GM12878 (cell line): Measurements from ENCODE around the gene RAB13. TPM values are rescaled to one million over a fixed set of nuclear protein-coding genes. Genes with fewer than 3 reads are reported as not detected.
A peak's percentile ranks its signal among the peaks of the same experiment; 100 is the strongest.

Experiments used
- ATAC-seq: fragments of 200-7000 bp; cut with Tn5 transposase; 3 replicates; pipeline ENCODE4 v1.9.1; 2020; ENCODE audit warnings: mild to moderate bottlenecking, moderate library complexity
- BruUV-seq: library from RNA; stranded (reverse); fragments of 400-500 nt; replicated peaks from 2 replicates; lab custom pipeline; 2021; lab: Mats Ljungman, UMichigan
- CTCF ChIA-PET: fragments of 300-600 bp; sonication (Branson Sonifier 250); formaldehyde crosslinking; extraction: SDS; loops from one replicate; lab custom pipeline; 2021; ENCODE audit warnings: inconsistent platforms; lab: Yijun Ruan, JAX
- POLR2A ChIA-PET: fragments of 350-600 bp; formaldehyde crosslinking; extraction: SDS; loops from one replicate; lab custom pipeline; 2021; ENCODE audit warnings: inconsistent platforms; lab: Charles Lee
- RAD21 ChIA-PET: fragments of 300-600 bp; sonication (Branson Sonifier 250); formaldehyde crosslinking; loops from one replicate; lab custom pipeline; 2023; ENCODE audit warnings: antibody characterized with exemption; ENCODE audit not compliant: unreplicated experiment; lab: Charles Lee
- SMC1A ChIA-PET: fragments of 300-600 bp; sonication (Branson Sonifier 250); formaldehyde crosslinking; loops from one replicate; lab custom pipeline; 2023; ENCODE audit not compliant: unreplicated experiment, uncharacterized antibody; lab: Charles Lee
- DNase-seq: peaks from one replicate; pipeline ENCODE4 v3.0.0-alpha.2; 2011; ENCODE audit warnings: low read depth, low spot score
- FAIRE-seq: peaks from 3 replicates; lab custom pipeline; 2011; peaks lifted over from hg19 to GRCh38; lab: Jason Lieb, UNC
- H2AFZ ChIP-seq: 2 replicates; pipeline ENCODE4 v1.6.0; 2011; ENCODE audit warnings: low read depth, low read length, control low read depth; ENCODE audit not compliant: control insufficient read depth
- H3K27ac ChIP-seq: 2 replicates; pipeline ENCODE4 v1.5.1; 2011; ENCODE audit warnings: control low read depth; ENCODE audit not compliant: control insufficient read depth, insufficient read depth
- H3K27me3 ChIP-seq, 2 experiments: replicated peaks in 1 of 2; 2 replicates each; pipeline versions ENCODE4 v1.6.0 to v1.6.1; 2011; ENCODE audit warnings: low read length in 1 of 2; ENCODE audit not compliant: control insufficient read depth in 2 of 2, insufficient read depth in 2 of 2
- H3K36me3 ChIP-seq, 2 experiments: 2 replicates each; pipeline ENCODE4 v1.5.1; 2011; ENCODE audit warnings: low read length in 1 of 2; ENCODE audit not compliant: control insufficient read depth in 2 of 2, insufficient read depth in 2 of 2
- H3K4me1 ChIP-seq: 2 replicates; pipeline ENCODE4 v1.6.1; 2011; ENCODE audit warnings: mild to moderate bottlenecking, low read length, moderate library complexity, mixed read lengths; ENCODE audit not compliant: control insufficient read depth, insufficient read depth
- H3K4me2 ChIP-seq: 2 replicates; pipeline ENCODE4 v1.6.0; 2011; ENCODE audit warnings: control low read depth; ENCODE audit not compliant: control insufficient read depth, insufficient read depth
- H3K4me3 ChIP-seq: fragments of 200-600 bp; sonication (generic); 2 replicates; pipeline ENCODE4 v1.5.1; 2016
- H3K79me2 ChIP-seq: 2 replicates; pipeline ENCODE4 v1.6.0; 2011; ENCODE audit warnings: low read length; ENCODE audit not compliant: control insufficient read depth, insufficient read depth
- H3K9ac ChIP-seq: 2 replicates; pipeline ENCODE4 v1.8.0; 2011; ENCODE audit warnings: low read length, control low read depth, mixed read lengths; ENCODE audit not compliant: control insufficient read depth, insufficient read depth
- H3K9me3 ChIP-seq: replicated peaks from 3 replicates; pipeline ENCODE4 v1.5.1; 2011; ENCODE audit warnings: mild to moderate bottlenecking, low read length; ENCODE audit not compliant: control insufficient read depth, insufficient read depth
- H4K20me1 ChIP-seq: 2 replicates; pipeline ENCODE4 v1.6.0; 2011; ENCODE audit not compliant: control insufficient read depth, insufficient read depth
- ASH2L ChIP-seq: fragments of 300-600, 200-600 bp; sonication (generic); IDR thresholded peaks from 2 replicates; pipeline ENCODE4 v1.6.1; 2017; ENCODE audit warnings: low read depth, mild to moderate bottlenecking, borderline replicate concordance
- CBFB ChIP-seq: IDR thresholded peaks from 2 replicates; pipeline ENCODE4 v1.6.1; 2016; ENCODE audit warnings: antibody characterized with exemption, low read depth
- CBX3 ChIP-seq: fragments of 200-600 bp; sonication (generic); IDR thresholded peaks from 2 replicates; pipeline ENCODE4 v1.6.1; 2016; ENCODE audit warnings: low read depth, borderline replicate concordance
- CBX5 ChIP-seq: sonication (generic); IDR thresholded peaks from 2 replicates; pipeline ENCODE4 v1.6.1; 2016; ENCODE audit warnings: low read depth, moderate library complexity, mild to moderate bottlenecking, inconsistent platforms
- EP300 ChIP-seq, 2 experiments: fragments of 150-350 bp in 1 of 2; IDR thresholded peaks; 2 replicates each; pipeline ENCODE4 v1.6.1; 2011 to 2012; ENCODE audit warnings: low read depth in 2 of 2, low read length in 2 of 2, borderline replicate concordance in 1 of 2, improper control_type of control experiment in 1 of 2, inconsistent platforms in 1 of 2; ENCODE audit not compliant: control insufficient read depth in 1 of 2
- GATAD2B ChIP-seq: fragments of 450-650 bp; conservative IDR thresholded peaks from 2 replicates; pipeline ENCODE4 v1.6.1; 2017; ENCODE audit warnings: low read depth, mild to moderate bottlenecking, moderate library complexity
- KAT2A ChIP-seq: conservative IDR thresholded peaks from 2 replicates; pipeline ENCODE4 v1.6.1; 2011; ENCODE audit warnings: low read depth, low read length; ENCODE audit not compliant: control insufficient read depth
- NFYA ChIP-seq: IDR thresholded peaks from 2 replicates; pipeline ENCODE4 v1.6.1; 2011; ENCODE audit warnings: low read depth, mild to moderate bottlenecking, low read length, improper control_type of control experiment, borderline replicate concordance
- SMAD1 ChIP-seq: fragments of 450-650 bp; IDR thresholded peaks from 2 replicates; pipeline ENCODE4 v1.6.1; 2018; ENCODE audit warnings: mild to moderate bottlenecking, low read depth; ENCODE audit not compliant: partially characterized antibody
- SMC3 ChIP-seq: IDR thresholded peaks from 2 replicates; pipeline ENCODE4 v1.6.1; 2011; ENCODE audit warnings: low read length, improper control_type of control experiment, borderline replicate concordance
- SRF ChIP-seq, 2 experiments: IDR thresholded peaks; 2 replicates each; pipeline ENCODE4 v1.6.1; 2011; ENCODE audit warnings: low read depth in 2 of 2, low read length in 2 of 2, mild to moderate bottlenecking in 1 of 2, moderate library complexity in 1 of 2
- STAT3 ChIP-seq: IDR thresholded peaks from 2 replicates; pipeline ENCODE4 v1.6.1; 2011; ENCODE audit warnings: low read depth, low read length, improper control_type of control experiment
- TAF1 ChIP-seq: IDR thresholded peaks from 2 replicates; pipeline ENCODE4 v1.6.1; 2011; ENCODE audit warnings: mild to moderate bottlenecking, low read depth, low read length, borderline replicate concordance
- ZBED1 ChIP-seq: IDR thresholded peaks from 2 replicates; pipeline ENCODE4 v1.6.1; 2016; ENCODE audit warnings: borderline replicate concordance
- WGBS: methylation state at CpG from one replicate; pipeline ENCODE4 v1.1.6; 2016; ENCODE audit warnings: low lambda C conversion rate; ENCODE audit not compliant: insufficient replicate concordance, insufficient coverage; ENCODE audit errors: missing lambda C conversion rate; 5-methylcytosine and 5-hydroxymethylcytosine counted together
- in situ Hi-C: fragments of 300-500 bp; cut with MboI; formaldehyde crosslinking; loops from 9 replicates; pipeline ENCODE4 v1.14.3; 2018; ENCODE audit warnings: mixed read lengths
- intact Hi-C: fragments of 100-400 bp; cut with micrococcal nuclease; formaldehyde crosslinking; loops from one replicate; pipeline ENCODE4 v1.14.2; 2022; ENCODE audit not compliant: unreplicated experiment
- polyA plus RNA-seq, 11 experiments: library from polyadenylated mRNA; depleted of rRNA in 4 of 11; unstranded in 6 of 11; stranded (reverse) in 5 of 11; fragments of >200 nt; fragmentation: Nextera tagmentation in 4 of 11; fragmentation: Illumina TruSeq in 1 of 11; extraction: Ambion mirVana in 4 of 11; extraction: Trizol in 1 of 11; gene quantifications; 1 replicate in 1 of 11; 2 replicates in 10 of 11; pipeline versions ENCODE4 v1.2.1 to v1.2.3, GENCODE V29; 2011 to 2016; ENCODE audit warnings: inconsistent platforms in 2 of 11, missing spikeins in 2 of 11, low read depth in 1 of 11
- total RNA-seq, 4 experiments: library from RNA; depleted of rRNA in 3 of 4; stranded (reverse); fragments of >200 nt in 3 of 4; fragmentation: Illumina TruSeq in 1 of 4; extraction: Trizol in 1 of 4; gene quantifications; 2 replicates each; pipeline versions ENCODE4 v1.2.1 to v1.2.3, GENCODE V29; 2013 to 2021
- TF ChIP-seq, protein P1 (sequence below): IDR thresholded peaks from 2 replicates; pipeline ENCODE4 v1.6.1; 2012; ENCODE audit warnings: improper control_type of control experiment, low read depth, low read length; ENCODE audit not compliant: insufficient replicate concordance

The RAB13 gene
- total and polyA plus RNA-seq, 10 of the 15 experiments (the other 5 are each of a cell fraction or from before 2014, with no cell fraction given), result 0.75 to 30.7 (median 15.9) TPM

DNA sequence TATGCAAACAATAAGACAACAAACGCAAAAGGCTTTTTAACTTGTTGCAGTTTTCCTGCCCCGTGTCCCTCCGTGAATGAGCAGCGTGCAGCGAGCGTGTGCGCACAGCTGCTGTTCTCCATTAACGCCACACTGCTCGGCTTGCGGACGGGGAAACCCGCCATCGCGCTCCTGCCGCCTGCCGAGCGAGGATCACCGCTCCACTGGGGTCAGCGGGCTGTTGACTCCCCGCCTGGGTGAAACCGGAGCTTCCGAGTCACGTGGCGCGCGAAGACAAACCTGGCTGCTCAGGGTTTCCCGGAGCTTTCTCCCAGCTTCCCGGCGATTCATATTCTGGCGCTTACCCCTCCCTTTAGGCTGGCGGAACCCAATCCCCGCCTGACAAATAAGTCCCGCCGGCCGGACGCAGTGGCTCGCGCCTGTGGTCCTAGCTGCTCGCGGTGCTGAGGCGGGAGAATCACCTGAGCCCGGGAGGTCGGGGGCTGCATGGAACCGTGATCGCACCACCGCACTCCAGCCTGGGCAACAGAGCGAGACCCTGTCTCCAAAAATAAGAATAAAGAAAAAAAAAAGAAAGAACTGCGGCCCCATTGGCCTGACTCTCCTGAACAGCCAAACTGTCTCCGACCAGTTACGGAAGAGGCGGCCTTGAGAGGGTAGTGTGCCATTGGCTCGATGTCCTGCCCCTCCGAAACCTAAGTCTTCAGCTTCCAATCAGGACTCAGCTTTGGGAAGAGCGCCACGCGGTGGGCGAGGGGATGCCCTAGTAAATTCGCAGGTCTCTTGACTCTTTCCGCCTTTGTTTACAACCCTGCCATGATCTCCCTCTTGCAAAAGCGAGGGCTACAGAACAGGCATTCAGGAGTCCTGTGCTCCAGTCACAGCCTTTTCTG is 18.8 kb downstream of the RAB13 start, which contains the start of gene CREB3L4:
TSS of gene CREB3L4 (plus strand) at position 796 of the 893 bp plus-strand sequence. CDS start 624 bp downstream, outside the sequence.
- Histone ChIP-seq H4K20me1 (no peaks in the 10 kb centered on the region; the same call in 1 of the 2 replicates), H3K4me2 (peak within 1 kb of the TSS; percentile 91), H3K36me3 (no peaks in the 10 kb centered on the region), H3K27ac (peak within 1 kb of the TSS; percentile 91), H3K4me1 (peaks cover 15% of the 10 kb centered on the region), H3K79me2 (peaks cover 42% of the 10 kb centered on the region), H2AFZ (peak within 1 kb of the TSS; percentile 90), H3K27me3 (no peaks in the 10 kb centered on the region), H3K9ac (peak within 1 kb of the TSS; percentile 94), H3K9me3 (no peaks in the 10 kb centered on the region), H3K4me3 (peak within 1 kb of the TSS; percentile 92)
- WGBS, result 1% methylated on average over 60 of the region's 60 CpGs
- BruUV-seq, result TSS peak; percentile 63
- in situ Hi-C loops (no loop called here), intact Hi-C loops (loop anchor here (1.0 to 5.0 kb wide), 3 partner anchors 22 to 160 kb away; no protein-coding TSS in a partner anchor)
- SMC1A ChIA-PET, result interaction anchor here (0.7 to 7.7 kb wide), 18 partner anchors 9 to 291 kb away, joined by 3 to 82 read pairs (median 4); partner anchors contain the start of genes CRTC2, DENND4B, GATAD2B and JTB
- POLR2A ChIA-PET, result interaction anchor here (0.6 to 10.0 kb wide), 18 partner anchors 9 to 368 kb away, joined by 3 to 132 read pairs (median 5); partner anchors contain the start of genes CRTC2, DENND4B, GATAD2B and JTB
- FAIRE-seq, result peak; percentile 97
- peak; percentile 95 for DNase-seq
- RAD21 ChIA-PET, result interaction anchor here (0.8 to 6.4 kb wide), 17 partner anchors 8 to 289 kb away, joined by 3 to 42 read pairs (median 5); partner anchors contain the start of genes CRTC2, DENND4B, JTB and NPR1
- peak; percentile 88 for ATAC-seq
- CTCF ChIA-PET, result interaction anchor here (0.6 to 7.1 kb wide), 15 partner anchors 10 to 395 kb away, joined by 3 to 64 read pairs (median 12); partner anchors contain the start of genes DENND4B, GATAD2B, JTB and RAB13
- no peak; a peak in 1 of 4 replicates for TF ChIP-seq EP300 (IDR thresholded peaks at IDR 0.05; ENCODE audit: borderline replicate concordance in 1 of 2, control insufficient read depth in 1 of 2, low read depth in 2 of 2, low read length in 2 of 2)
- no peak for TF ChIP-seq SMAD1
- no peak for TF ChIP-seq ZBED1
- no peak for TF ChIP-seq KAT2A
- 0 out of 4 replicates have a peak, but pooled peaks of 1 of the 2 experiments have one; percentile 6 for TF ChIP-seq SRF (IDR thresholded peaks at IDR 0.05; ENCODE audit: low read depth in 2 of 2, low read length in 2 of 2)
- TF ChIP-seq CBX5, result no peak
- TF ChIP-seq STAT3, result no peak
- peak; percentile 67; the same call in 1 of the 2 replicates for TF ChIP-seq CBFB
- TF ChIP-seq GATAD2B, result peak; percentile 92; the same call in 1 of the 2 replicates
- TF ChIP-seq SMC3, result no peak
- TF ChIP-seq, protein P1, sequence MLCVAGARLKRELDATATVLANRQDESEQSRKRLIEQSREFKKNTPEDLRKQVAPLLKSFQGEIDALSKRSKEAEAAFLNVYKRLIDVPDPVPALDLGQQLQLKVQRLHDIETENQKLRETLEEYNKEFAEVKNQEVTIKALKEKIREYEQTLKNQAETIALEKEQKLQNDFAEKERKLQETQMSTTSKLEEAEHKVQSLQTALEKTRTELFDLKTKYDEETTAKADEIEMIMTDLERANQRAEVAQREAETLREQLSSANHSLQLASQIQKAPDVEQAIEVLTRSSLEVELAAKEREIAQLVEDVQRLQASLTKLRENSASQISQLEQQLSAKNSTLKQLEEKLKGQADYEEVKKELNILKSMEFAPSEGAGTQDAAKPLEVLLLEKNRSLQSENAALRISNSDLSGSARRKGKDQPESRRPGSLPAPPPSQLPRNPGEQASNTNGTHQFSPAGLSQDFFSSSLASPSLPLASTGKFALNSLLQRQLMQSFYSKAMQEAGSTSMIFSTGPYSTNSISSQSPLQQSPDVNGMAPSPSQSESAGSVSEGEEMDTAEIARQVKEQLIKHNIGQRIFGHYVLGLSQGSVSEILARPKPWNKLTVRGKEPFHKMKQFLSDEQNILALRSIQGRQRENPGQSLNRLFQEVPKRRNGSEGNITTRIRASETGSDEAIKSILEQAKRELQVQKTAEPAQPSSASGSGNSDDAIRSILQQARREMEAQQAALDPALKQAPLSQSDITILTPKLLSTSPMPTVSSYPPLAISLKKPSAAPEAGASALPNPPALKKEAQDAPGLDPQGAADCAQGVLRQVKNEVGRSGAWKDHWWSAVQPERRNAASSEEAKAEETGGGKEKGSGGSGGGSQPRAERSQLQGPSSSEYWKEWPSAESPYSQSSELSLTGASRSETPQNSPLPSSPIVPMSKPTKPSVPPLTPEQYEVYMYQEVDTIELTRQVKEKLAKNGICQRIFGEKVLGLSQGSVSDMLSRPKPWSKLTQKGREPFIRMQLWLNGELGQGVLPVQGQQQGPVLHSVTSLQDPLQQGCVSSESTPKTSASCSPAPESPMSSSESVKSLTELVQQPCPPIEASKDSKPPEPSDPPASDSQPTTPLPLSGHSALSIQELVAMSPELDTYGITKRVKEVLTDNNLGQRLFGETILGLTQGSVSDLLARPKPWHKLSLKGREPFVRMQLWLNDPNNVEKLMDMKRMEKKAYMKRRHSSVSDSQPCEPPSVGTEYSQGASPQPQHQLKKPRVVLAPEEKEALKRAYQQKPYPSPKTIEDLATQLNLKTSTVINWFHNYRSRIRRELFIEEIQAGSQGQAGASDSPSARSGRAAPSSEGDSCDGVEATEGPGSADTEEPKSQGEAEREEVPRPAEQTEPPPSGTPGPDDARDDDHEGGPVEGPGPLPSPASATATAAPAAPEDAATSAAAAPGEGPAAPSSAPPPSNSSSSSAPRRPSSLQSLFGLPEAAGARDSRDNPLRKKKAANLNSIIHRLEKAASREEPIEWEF, result no peak
- peak; percentile 63 for TF ChIP-seq TAF1
- TF ChIP-seq CBX3, result no peak
- TF ChIP-seq ASH2L, result peak; percentile 69; the same call in 1 of the 2 replicates
- peak; percentile 91 for TF ChIP-seq NFYA
